Astrocyte of the cerebellum (primary cell): ENCODE results near the gene CFAP74.

Experiments
- DNase-seq: peaks from one replicate; pipeline ENCODE4 v3.0.0-alpha.2; 2011; ENCODE audit warnings: low read depth
- H3K4me3 ChIP-seq: 2 replicates; pipeline ENCODE4 v1.5.1; 2011; ENCODE audit warnings: mild to moderate bottlenecking, low read depth, low read length, moderate library complexity
- in situ Hi-C: cut with HindIII; loops from 2 replicates; pipeline ENCODE4 v1.10.0; 2017; ENCODE audit warnings: low sequenced_read_pairs
- TF ChIP-seq, protein P1 (sequence below): IDR thresholded peaks from 2 replicates; pipeline ENCODE4 v1.5.1; 2012; ENCODE audit warnings: low read length, low read depth, moderate library complexity, mild to moderate bottlenecking; ENCODE audit errors: missing control alignments

Gene CFAP74

DNA sequence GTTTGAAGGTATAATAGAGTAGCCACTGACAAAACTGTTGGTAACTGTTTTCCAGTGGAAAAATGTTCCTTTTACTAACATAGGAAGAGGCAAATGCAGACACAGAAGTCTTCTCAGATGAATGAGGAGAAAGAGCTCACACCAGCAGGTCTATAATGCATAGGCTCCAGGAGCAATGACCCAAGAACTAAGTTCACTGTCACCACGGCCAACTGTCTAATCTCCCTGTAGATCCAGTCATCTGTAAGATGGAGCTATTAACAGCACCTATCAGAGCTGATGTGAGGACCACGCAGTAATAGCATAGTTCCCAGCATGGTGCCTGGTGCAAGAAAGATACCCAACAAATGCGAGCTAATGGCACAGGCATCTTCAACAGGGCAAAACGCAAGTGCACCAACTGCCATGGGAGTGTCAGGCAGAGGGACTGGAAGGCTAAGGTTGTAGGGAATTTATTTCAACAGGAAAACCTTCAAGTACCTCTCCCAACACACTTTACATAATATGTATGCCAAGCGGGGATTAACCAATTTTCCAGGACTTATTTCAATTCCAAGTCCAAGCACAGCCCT, 125.6 kb downstream of the CFAP74 start:
- DNase-seq, result no peak

GRCh38 chr1:1876335-1876930, 127.2 kb downstream of the CFAP74 start:
- TF ChIP-seq, protein P1, sequence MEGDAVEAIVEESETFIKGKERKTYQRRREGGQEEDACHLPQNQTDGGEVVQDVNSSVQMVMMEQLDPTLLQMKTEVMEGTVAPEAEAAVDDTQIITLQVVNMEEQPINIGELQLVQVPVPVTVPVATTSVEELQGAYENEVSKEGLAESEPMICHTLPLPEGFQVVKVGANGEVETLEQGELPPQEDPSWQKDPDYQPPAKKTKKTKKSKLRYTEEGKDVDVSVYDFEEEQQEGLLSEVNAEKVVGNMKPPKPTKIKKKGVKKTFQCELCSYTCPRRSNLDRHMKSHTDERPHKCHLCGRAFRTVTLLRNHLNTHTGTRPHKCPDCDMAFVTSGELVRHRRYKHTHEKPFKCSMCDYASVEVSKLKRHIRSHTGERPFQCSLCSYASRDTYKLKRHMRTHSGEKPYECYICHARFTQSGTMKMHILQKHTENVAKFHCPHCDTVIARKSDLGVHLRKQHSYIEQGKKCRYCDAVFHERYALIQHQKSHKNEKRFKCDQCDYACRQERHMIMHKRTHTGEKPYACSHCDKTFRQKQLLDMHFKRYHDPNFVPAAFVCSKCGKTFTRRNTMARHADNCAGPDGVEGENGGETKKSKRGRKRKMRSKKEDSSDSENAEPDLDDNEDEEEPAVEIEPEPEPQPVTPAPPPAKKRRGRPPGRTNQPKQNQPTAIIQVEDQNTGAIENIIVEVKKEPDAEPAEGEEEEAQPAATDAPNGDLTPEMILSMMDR, result no peak
- in situ Hi-C loops, result no loop called here
- no peak for DNase-seq
- no peak overlapping the region for H3K4me3 ChIP-seq

More for the DNA sequence above, 125.6 kb downstream of the CFAP74 start:
- in situ Hi-C loops, result no loop called here
- TF ChIP-seq, protein P1, result no peak
- no peak overlapping the region for H3K4me3 ChIP-seq

DNA sequence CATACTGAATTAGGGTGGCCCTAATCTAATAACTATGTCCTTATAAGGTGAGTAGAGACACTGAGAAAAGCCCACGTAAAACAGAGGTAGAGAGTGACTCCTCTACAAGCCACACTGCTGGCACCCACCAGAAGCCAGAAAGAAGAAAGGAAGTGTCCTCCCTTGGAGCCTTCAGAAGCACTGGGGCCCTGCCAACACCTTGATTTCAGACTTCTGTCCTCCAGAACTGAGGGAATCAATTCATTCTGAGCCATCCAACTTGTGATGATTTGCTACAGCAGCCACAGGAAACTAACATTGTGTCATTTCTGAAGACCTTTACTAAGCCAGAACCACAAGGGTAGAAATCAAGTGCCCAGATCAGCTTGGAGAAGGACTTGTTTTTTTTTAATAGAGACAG, 127.7 kb downstream of the CFAP74 start:
- H3K4me3 ChIP-seq, result no peak overlapping the region
- TF ChIP-seq, protein P1, result no peak
- in situ Hi-C loops, result no loop called here
- no peak for DNase-seq

DNA sequence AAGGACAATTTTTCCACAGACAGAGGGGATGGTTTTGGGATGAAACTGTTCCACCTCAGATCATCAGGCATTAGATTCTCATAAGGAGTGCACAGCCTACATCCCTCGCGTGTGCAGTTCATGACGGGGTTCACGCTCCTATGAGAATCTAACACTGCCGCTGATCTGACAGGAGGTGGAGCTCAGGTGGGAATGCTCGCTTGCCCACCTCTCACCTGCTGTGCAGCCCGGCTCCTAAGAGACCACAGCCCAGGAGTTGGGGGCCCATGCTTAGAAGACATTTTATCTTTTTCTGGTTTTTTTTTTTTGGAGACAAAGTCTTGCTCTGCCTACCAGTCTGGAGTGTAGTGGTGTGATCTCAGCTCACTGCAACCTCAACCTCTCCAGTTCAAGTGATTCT, 128.7 kb downstream of the CFAP74 start:
- no peak overlapping the region for H3K4me3 ChIP-seq
- in situ Hi-C loops, result no loop called here
- no peak for DNase-seq

DNA sequence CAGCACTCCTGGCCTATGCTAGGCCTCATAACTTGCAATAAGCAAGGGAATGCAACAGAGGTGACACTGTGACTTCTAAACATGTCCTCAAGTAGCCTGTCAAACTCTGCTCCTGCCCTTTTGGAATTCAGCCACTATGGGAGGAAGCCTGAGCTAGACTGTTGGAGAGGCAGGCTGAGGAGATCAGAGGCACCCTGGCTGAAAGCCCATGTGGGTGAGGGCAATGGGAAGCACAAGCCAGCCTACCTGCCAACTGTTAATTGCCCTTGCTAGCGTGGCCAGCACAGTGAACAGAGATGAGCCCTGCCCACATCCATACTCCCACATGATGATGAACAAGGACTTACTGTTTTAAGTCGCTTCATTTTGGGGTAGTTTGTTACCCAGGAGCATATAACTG, 130.4 kb downstream of the CFAP74 start:
- no peak overlapping the region for H3K4me3 ChIP-seq
- TF ChIP-seq, protein P1, result no peak
- no peak for DNase-seq
- in situ Hi-C loops, result no loop called here

More for the DNA sequence above, 128.7 kb downstream of the CFAP74 start:
- TF ChIP-seq, protein P1, result no peak

DNA sequence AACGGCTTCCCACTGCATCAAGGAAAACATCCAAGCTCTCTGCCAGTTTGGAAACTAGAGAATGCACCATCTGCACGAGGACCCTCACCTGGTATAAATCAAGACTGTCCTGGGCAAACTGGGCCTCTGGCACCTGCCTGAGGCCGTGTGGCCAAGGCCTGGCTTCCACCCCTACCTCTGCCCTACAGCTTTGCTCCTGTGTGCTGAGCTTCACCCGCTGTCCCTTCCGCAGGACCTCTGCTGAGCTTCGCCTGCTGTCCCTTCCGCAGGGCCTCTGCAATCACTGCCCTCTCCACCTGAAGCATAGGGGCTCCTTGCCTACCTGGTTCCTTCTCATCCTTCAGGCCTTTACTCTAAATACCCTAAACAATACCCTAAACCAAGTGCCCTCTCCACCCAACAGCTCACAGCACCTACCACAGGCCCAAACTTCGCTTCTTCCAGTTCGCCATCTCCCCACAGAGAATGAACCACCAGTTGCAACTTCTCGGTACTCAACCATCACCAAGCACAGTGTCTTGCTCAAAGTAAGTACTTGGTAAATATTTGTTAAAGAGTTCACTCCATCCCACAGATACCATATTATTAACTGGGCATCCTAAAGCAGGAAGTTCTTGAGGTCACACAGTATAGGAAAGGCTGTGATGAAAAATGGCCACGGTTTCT, 131.1 kb downstream of the CFAP74 start:
- in situ Hi-C loops, result no loop called here
- DNase-seq, result no peak
- no peak overlapping the region for H3K4me3 ChIP-seq
- TF ChIP-seq, protein P1, result no peak
